K562 (cell line): ENCODE data around the gene ZBED2. TPM values are rescaled to one million over a fixed set of nuclear protein-coding genes. Genes with fewer than 3 reads are reported as not detected.
"Not testable (repeated sequence)": the region's sequence is repeated elsewhere in the genome, so short reads cannot be mapped to it uniquely, and the experiment has no call there.

Experiments
- ATAC-seq: fragments of 200-7000 bp; cut with Tn5 transposase; 3 replicates; pipeline ENCODE4 v1.9.1; 2020; ENCODE audit warnings: moderate library complexity
- BruUV-seq: library from RNA; stranded (reverse); fragments of 400-500 nt; replicated peaks from 2 replicates; lab custom pipeline; 2021; lab: Mats Ljungman, UMichigan
- CTCF ChIA-PET: fragments of 300-600 bp; formaldehyde crosslinking; extraction: SDS; loops from one replicate; lab custom pipeline; 2021; ENCODE audit warnings: low intra/inter-chr PET ratio; lab: Yijun Ruan, JAX
- POLR2A ChIA-PET: fragments of 300-600, 350-650 bp; sonication (Branson Sonifier 250); formaldehyde crosslinking; extraction: SDS; loops from one replicate; lab custom pipeline; 2021; ENCODE audit warnings: antibody characterized with exemption, inconsistent platforms; lab: Yijun Ruan, JAX
- DNase-seq, 4 experiments: peaks; one replicate each; pipeline versions ENCODE4 v3.0.0 to v3.0.0-alpha.2; 2011 to 2018; ENCODE audit warnings: low spot score in 3 of 4, mixed read lengths in 3 of 4; ENCODE audit errors: extremely low read depth in 1 of 4
- FAIRE-seq: peaks from 2 replicates; lab custom pipeline; 2011; peaks lifted over from hg19 to GRCh38; lab: Jason Lieb, UNC
- H2AFZ ChIP-seq: 2 replicates; pipeline ENCODE4 v1.6.0; 2011; ENCODE audit warnings: low read depth, low read length, control low read depth, inconsistent platforms
- H3K27ac ChIP-seq: fragments of 200-600 bp; 3 replicates; pipeline ENCODE4 v1.8.0; 2011; ENCODE audit warnings: low read depth, mild to moderate bottlenecking, control low read depth, inconsistent platforms, low read length, moderate library complexity, mixed read lengths; ENCODE audit errors: extremely low read depth
- H3K27me3 ChIP-seq, 2 experiments: fragments of 300-600 bp in 1 of 2; 2 replicates in 1 of 2; 3 replicates in 1 of 2; pipeline versions ENCODE4 v1.6.0 to v1.8.0; 2011; ENCODE audit warnings: inconsistent platforms in 2 of 2, low read length in 2 of 2, mild to moderate bottlenecking in 1 of 2, mixed read lengths in 1 of 2, moderate library complexity in 1 of 2; ENCODE audit not compliant: control insufficient read depth in 2 of 2, insufficient read depth in 2 of 2
- H3K36me3 ChIP-seq: fragments of 300-600 bp; 3 replicates; pipeline ENCODE4 v1.8.0; 2011; ENCODE audit warnings: mild to moderate bottlenecking, low read length, inconsistent platforms; ENCODE audit not compliant: control insufficient read depth, insufficient read depth
- H3K4me1 ChIP-seq, 2 experiments: fragments of 200-600 bp in 1 of 2; replicated peaks in 1 of 2; 2 replicates in 1 of 2; 3 replicates in 1 of 2; pipeline versions ENCODE4 v1.5.1 to v1.8.0; 2011; ENCODE audit warnings: inconsistent platforms in 2 of 2, low read length in 2 of 2, mild to moderate bottlenecking in 1 of 2, mixed read lengths in 1 of 2, moderate library complexity in 1 of 2; ENCODE audit not compliant: control insufficient read depth in 2 of 2, insufficient read depth in 2 of 2
- H3K4me2 ChIP-seq: 2 replicates; pipeline ENCODE4 v1.6.1; 2011; ENCODE audit warnings: low read length, control low read depth, inconsistent platforms, mixed read lengths; ENCODE audit not compliant: insufficient read depth
- H3K4me3 ChIP-seq: fragments of 200-600 bp; sonication (generic), shearing (Covaris generic); 2 replicates; pipeline ENCODE4 v1.5.1; 2016; ENCODE audit warnings: control low read depth, inconsistent platforms
- H3K79me2 ChIP-seq: fragments of 200-600 bp; 3 replicates; pipeline ENCODE4 v1.8.0; 2011; ENCODE audit warnings: low read length, inconsistent platforms; ENCODE audit not compliant: control insufficient read depth, insufficient read depth
- H3K9ac ChIP-seq, 2 experiments: 2 replicates each; pipeline versions ENCODE4 v1.6.0 to v1.6.1; 2011; ENCODE audit warnings: low read depth in 2 of 2, low read length in 2 of 2, control low read depth in 1 of 2, inconsistent platforms in 1 of 2, mild to moderate bottlenecking in 1 of 2, mixed read lengths in 1 of 2; ENCODE audit not compliant: insufficient read depth in 1 of 2
- H3K9me1 ChIP-seq: one replicate; pipeline ENCODE4 v1.6.0; 2011; ENCODE audit warnings: inconsistent platforms, mild to moderate bottlenecking, low read length, moderate library complexity; ENCODE audit not compliant: control insufficient read depth, insufficient read depth
- H3K9me3 ChIP-seq: replicated peaks from 2 replicates; pipeline ENCODE4 v1.5.1; 2011; ENCODE audit warnings: low read depth, low read length, inconsistent platforms; ENCODE audit not compliant: control insufficient read depth, insufficient read depth
- H4K20me1 ChIP-seq: replicated peaks from 2 replicates; pipeline ENCODE4 v1.6.1; 2011; ENCODE audit warnings: low read length, inconsistent platforms, mixed read lengths; ENCODE audit not compliant: control insufficient read depth, insufficient read depth
- FOXA1 ChIP-seq: fragments of 450-650 bp; IDR thresholded peaks from 2 replicates; pipeline ENCODE4 v1.6.1; 2016; ENCODE audit warnings: mild to moderate bottlenecking, borderline replicate concordance
- RNF2 ChIP-seq: sonication (generic); IDR thresholded peaks from 2 replicates; pipeline ENCODE4 v1.6.1; 2016
- WGBS: fragments of 100-300 bp; shearing (Covaris generic); methylation state at CpG from one replicate; pipeline ENCODE4 v1.1.6; 2016; ENCODE audit warnings: low coverage, mixed read lengths; ENCODE audit not compliant: insufficient coverage; ENCODE audit errors: missing lambda C conversion rate; 5-methylcytosine and 5-hydroxymethylcytosine counted together
- in situ Hi-C: fragments of 300-500 bp; cut with MboI; formaldehyde crosslinking; loops from 4 replicates; pipeline ENCODE4 v1.15.0; 2018; ENCODE audit warnings: inconsistent platforms, mixed read lengths
- intact Hi-C: fragments of 100-400 bp; cut with micrococcal nuclease; formaldehyde crosslinking; loops from 2 replicates; pipeline ENCODE4 v1.14.2; 2022
- polyA plus RNA-seq, 8 experiments: library from polyadenylated mRNA; depleted of rRNA in 4 of 8; stranded (reverse) in 5 of 8; unstranded in 3 of 8; fragments of >200 nt; fragmentation: Nextera tagmentation in 2 of 8; fragmentation: Illumina TruSeq in 1 of 8; extraction: Ambion mirVana in 2 of 8; extraction: Trizol in 1 of 8; gene quantifications; 2 replicates each; pipeline versions ENCODE4 v1.2.1 to v1.2.3, GENCODE V29; 2011 to 2014; ENCODE audit warnings: inconsistent platforms in 1 of 8, missing spikeins in 1 of 8
- total RNA-seq, 7 experiments: library from RNA; depleted of rRNA in 6 of 7; stranded (reverse); fragments of >200 nt in 6 of 7; fragmentation: Illumina TruSeq in 2 of 7; extraction: Trizol in 2 of 7; gene quantifications; 2 replicates each; pipeline versions ENCODE4 v1.2.1 to v1.2.3, GENCODE V29; 2011 to 2021; ENCODE audit warnings: low replicate concordance in 1 of 7

Gene ZBED2
- total and polyA plus RNA-seq, 9 of the 15 experiments (the other 6 are each of a cell fraction or from before 2014, with no cell fraction given) = 0.11 TPM; not detected in 8

DNA sequence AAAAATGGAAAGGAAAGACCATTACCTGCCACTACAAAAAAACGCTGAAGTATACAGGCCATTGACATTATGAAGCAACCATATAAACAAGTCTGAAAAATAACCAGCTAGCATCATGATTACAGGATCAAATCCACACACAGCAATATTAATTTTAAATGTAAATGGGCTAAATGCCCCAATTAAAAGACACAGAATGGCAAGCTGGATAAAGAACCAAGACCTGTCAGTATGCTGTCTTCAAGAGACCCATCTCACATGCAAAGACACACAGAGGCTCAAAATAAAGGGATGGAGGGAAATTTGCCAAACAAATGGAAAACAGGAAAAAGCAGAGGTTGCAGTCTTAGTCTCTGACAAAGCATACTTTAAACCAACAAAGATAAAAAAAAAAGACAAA lies 33.9 kb upstream of the ZBED2 start:
- H3K9me3 ChIP-seq, intact Hi-C loops, H3K27me3 ChIP-seq, FAIRE-seq, H4K20me1 ChIP-seq, H3K4me2 ChIP-seq, H2AFZ ChIP-seq, H3K4me3 ChIP-seq, in situ Hi-C loops, H3K27ac ChIP-seq, H3K9ac ChIP-seq, H3K79me2 ChIP-seq, POLR2A ChIA-PET, ATAC-seq, H3K4me1 ChIP-seq, BruUV-seq, H3K9me1 ChIP-seq, H3K36me3 ChIP-seq, DNase-seq, CTCF ChIA-PET: not testable (repeated sequence)
- 0% methylated on average over 1 of the region's 1 CpG for WGBS

DNA sequence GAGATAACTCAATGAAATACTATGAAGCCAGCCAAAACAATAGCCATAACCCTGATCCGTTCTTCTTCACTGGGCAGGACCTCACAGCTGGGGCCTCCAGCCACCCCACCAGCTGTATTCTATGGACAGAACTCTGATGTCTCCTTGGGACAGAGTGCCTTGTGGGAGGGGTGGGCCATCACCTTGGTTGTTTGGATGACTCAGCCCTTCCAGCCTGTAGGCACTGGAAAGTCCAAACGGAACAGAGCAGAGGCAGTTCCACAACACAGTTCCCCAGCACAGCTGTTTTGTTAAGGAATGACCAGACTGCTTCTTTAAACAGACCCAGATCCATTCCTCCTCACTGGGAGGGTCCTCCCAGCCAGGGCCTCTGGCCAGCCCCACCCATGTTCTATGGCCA lies 31.9 kb upstream of the ZBED2 start:
- Histone ChIP-seq H3K4me3 (no peak overlapping the region), H3K27me3 (no peaks in the 10 kb centered on the region), H3K4me2 (no peak overlapping the region), H3K79me2 (no peaks in the 10 kb centered on the region), H3K9ac (no peak overlapping the region), H3K27ac (no peak overlapping the region), H3K9me3 (no peaks in the 10 kb centered on the region), H3K4me1 (no peaks in the 10 kb centered on the region), H4K20me1 (no peaks in the 10 kb centered on the region), H2AFZ (no peak overlapping the region), H3K36me3 (no peaks in the 10 kb centered on the region), H3K9me1 (no peaks in the 10 kb centered on the region)
- intact Hi-C loops (no loop called here), in situ Hi-C loops (no loop called here)
- ChIA-PET POLR2A (no interaction called here), CTCF (no interaction called here)
- no peak for FAIRE-seq
- no TSS peak for BruUV-seq
- ATAC-seq = no peak
- 0% methylated on average over 2 of the region's 2 CpGs for WGBS
- no peak for TF ChIP-seq FOXA1
- TF ChIP-seq RNF2 = no peak
- no peak for DNase-seq
